Endometrium (tissue), 2 donors: ENCODE results near the gene RBM38.
"Not testable (repeated sequence)": the region's sequence is repeated elsewhere in the genome, so short reads cannot be mapped to it uniquely, and the experiment has no call there.

ENCODE experiments used
- FAIRE-seq: peaks from 2 replicates; lab custom pipeline; 2012; peaks lifted over from hg19 to GRCh38; lab: Jason Lieb, UNC
- donor health status: control.
- donor health status: control.

RBM38 gene

GRCh38 chr20:57419479-57419878, 28.3 kb downstream of the RBM38 start:
- FAIRE-seq = not testable (repeated sequence)

- FAIRE-seq = no peak
These were observed 29.5 kb downstream of the RBM38 start for GRCh38 chr20:57420571-57421252.

GRCh38 chr20:57421253-57422220, 30.3 kb downstream of the RBM38 start:
- FAIRE-seq = no peak

GRCh38 chr20:57422254-57422653, 31.1 kb downstream of the RBM38 start:
- FAIRE-seq = no peak

- FAIRE-seq = no peak
These were observed 34.2 kb downstream of the RBM38 start for GRCh38 chr20:57425150-57426013.

GRCh38 chr20:57426271-57426689, 35.1 kb downstream of the RBM38 start:
- no peak for FAIRE-seq

GRCh38 chr20:57426831-57427230, 35.6 kb downstream of the RBM38 start:
- no peak for FAIRE-seq

GRCh38 chr20:57428324-57429158, 37.3 kb downstream of the RBM38 start:
- no peak for FAIRE-seq

- FAIRE-seq = no peak
These were observed 37.9 kb downstream of the RBM38 start for GRCh38 chr20:57429159-57429496.

GRCh38 chr20:57429580-57430200, 38.5 kb downstream of the RBM38 start:
- no peak for FAIRE-seq

- FAIRE-seq = not testable (repeated sequence)
These were observed 39.0 kb downstream of the RBM38 start for GRCh38 chr20:57430201-57430596.

- FAIRE-seq = no peak
These were observed 40.3 kb downstream of the RBM38 start for GRCh38 chr20:57431539-57431835.

- no peak for FAIRE-seq
These were observed 41.3 kb downstream of the RBM38 start for GRCh38 chr20:57432480-57432861.

GRCh38 chr20:57432862-57433491, 41.8 kb downstream of the RBM38 start:
- no peak for FAIRE-seq

GRCh38 chr20:57433657-57434389, 42.6 kb downstream of the RBM38 start:
- no peak for FAIRE-seq

GRCh38 chr20:57434390-57434700, 43.1 kb downstream of the RBM38 start:
- no peak for FAIRE-seq

- FAIRE-seq = no peak
These were observed 43.9 kb downstream of the RBM38 start for GRCh38 chr20:57435105-57435497.

GRCh38 chr20:57435498-57436222, 44.5 kb downstream of the RBM38 start:
- FAIRE-seq = no peak

- no peak for FAIRE-seq
These were observed 45.0 kb downstream of the RBM38 start for GRCh38 chr20:57436223-57436545.

GRCh38 chr20:57437267-57437666, 46.1 kb downstream of the RBM38 start:
- no peak for FAIRE-seq
